IMR-90 (cell line): ENCODE data around the gene HRC. TPM values are rescaled to one million over a fixed set of nuclear protein-coding genes. Genes with fewer than 3 reads are reported as not detected.

Experiments
- ATAC-seq: fragments of 200-7000 bp; cut with Tn5 transposase; 2 replicates; pipeline ENCODE4 v1.9.1; 2020; ENCODE audit warnings: low read depth, mild to moderate bottlenecking, moderate library complexity
- BruUV-seq: library from RNA; stranded (reverse); fragments of 400-500 nt; replicated peaks from 2 replicates; lab custom pipeline; 2021; lab: Mats Ljungman, UMichigan
- CTCF ChIA-PET: fragments of 300-600 bp; formaldehyde crosslinking; extraction: SDS; loops from one replicate; lab custom pipeline; 2021; ENCODE audit warnings: antibody characterized with exemption; lab: Yijun Ruan, JAX
- POLR2A ChIA-PET: fragments of 300-600 bp; sonication (Branson Sonifier 250); formaldehyde crosslinking; loops from one replicate; lab custom pipeline; 2022; ENCODE audit warnings: antibody characterized with exemption; ENCODE audit not compliant: unreplicated experiment; lab: Charles Lee
- DNase-seq: peaks from one replicate; pipeline ENCODE4 v3.0.0; 2013
- H2AFZ ChIP-seq: replicated peaks from 2 replicates; pipeline ENCODE3; 2013; ENCODE audit warnings: low read length, mild to moderate bottlenecking; ENCODE audit not compliant: poor library complexity
- H2AK5ac ChIP-seq: 2 replicates; pipeline ENCODE4 v1.6.1; 2013; ENCODE audit warnings: low read depth, low read length, inconsistent platforms
- H2AK9ac ChIP-seq: replicated peaks from 2 replicates; pipeline ENCODE3; 2013; ENCODE audit warnings: mild to moderate bottlenecking, low read depth, low read length, moderate library complexity; ENCODE audit not compliant: poor library complexity
- H2BK120ac ChIP-seq: 2 replicates; pipeline ENCODE4 v1.6.1; 2013; ENCODE audit warnings: low read depth, low read length, inconsistent platforms
- H2BK15ac ChIP-seq: 3 replicates; pipeline ENCODE4 v1.6.1; 2013; ENCODE audit warnings: low read depth, low read length, inconsistent platforms
- H2BK20ac ChIP-seq: 2 replicates; pipeline ENCODE4 v1.6.1; 2013; ENCODE audit warnings: low read depth, mild to moderate bottlenecking, inconsistent platforms, low read length, moderate library complexity
- H2BK5ac ChIP-seq: 2 replicates; pipeline ENCODE4 v1.6.1; 2013; ENCODE audit warnings: mild to moderate bottlenecking, low read depth, low read length, inconsistent platforms; ENCODE audit not compliant: poor library complexity, severe bottlenecking
- H3K14ac ChIP-seq: replicated peaks from 2 replicates; pipeline ENCODE4 v1.6.1; 2013; ENCODE audit warnings: low read depth, low read length, inconsistent platforms
- H3K18ac ChIP-seq: 2 replicates; pipeline ENCODE4 v1.6.1; 2013; ENCODE audit warnings: low read depth, low read length, control low read depth
- H3K23ac ChIP-seq: 2 replicates; pipeline ENCODE4 v1.6.1; 2013; ENCODE audit warnings: low read depth, low read length, inconsistent platforms
- H3K27ac ChIP-seq: 2 replicates; pipeline ENCODE4 v1.5.1; 2013; ENCODE audit warnings: mild to moderate bottlenecking, control low read depth, low read length; ENCODE audit not compliant: insufficient read depth
- H3K27me3 ChIP-seq: 2 replicates; pipeline ENCODE4 v1.6.1; 2013; ENCODE audit warnings: low read length; ENCODE audit not compliant: control insufficient read depth, insufficient read depth
- H3K36me3 ChIP-seq: 2 replicates; pipeline ENCODE4 v1.6.1; 2013; ENCODE audit warnings: low read length, mixed read lengths; ENCODE audit not compliant: control insufficient read depth, insufficient read depth
- H3K4ac ChIP-seq: 2 replicates; pipeline ENCODE4 v1.6.1; 2013; ENCODE audit warnings: low read depth, low read length, inconsistent platforms
- H3K4me1 ChIP-seq: 2 replicates; pipeline ENCODE4 v1.6.1; 2013; ENCODE audit warnings: low read length, mixed read lengths; ENCODE audit not compliant: control insufficient read depth, insufficient read depth
- H3K4me2 ChIP-seq: 2 replicates; pipeline ENCODE4 v1.6.1; 2013; ENCODE audit warnings: low read depth, mild to moderate bottlenecking, control low read depth, low read length, moderate library complexity
- H3K4me3 ChIP-seq: 2 replicates; pipeline ENCODE4 v1.5.1; 2013; ENCODE audit warnings: low read depth, mild to moderate bottlenecking, control low read depth, low read length, moderate library complexity; ENCODE audit not compliant: insufficient read depth
- H3K56ac ChIP-seq: 2 replicates; pipeline ENCODE4 v1.6.1; 2013; ENCODE audit warnings: low read length, inconsistent platforms; ENCODE audit not compliant: insufficient read depth; ENCODE audit errors: extremely low read depth
- H3K79me1 ChIP-seq, 2 experiments: 2 replicates each; pipeline ENCODE4 v1.6.1; 2013; ENCODE audit warnings: low read length in 2 of 2, inconsistent platforms in 1 of 2, low read depth in 1 of 2
- H3K9ac ChIP-seq: 2 replicates; pipeline ENCODE4 v1.6.1; 2013; ENCODE audit warnings: low read depth, low read length, control low read depth
- H3K9me1 ChIP-seq: 2 replicates; pipeline ENCODE4 v1.6.1; 2013; ENCODE audit warnings: low read length, inconsistent platforms; ENCODE audit not compliant: insufficient read depth
- H3K9me3 ChIP-seq: 2 replicates; pipeline ENCODE4 v1.6.1; 2013; ENCODE audit warnings: low read length; ENCODE audit not compliant: control insufficient read depth, insufficient read depth
- H4K20me1 ChIP-seq: 2 replicates; pipeline ENCODE4 v1.6.1; 2013; ENCODE audit warnings: low read length, inconsistent platforms; ENCODE audit not compliant: insufficient read depth
- H4K5ac ChIP-seq: 2 replicates; pipeline ENCODE4 v1.6.1; 2013; ENCODE audit warnings: mild to moderate bottlenecking, low read depth, low read length, control low read depth
- H4K8ac ChIP-seq, 2 experiments: 2 replicates each; pipeline ENCODE4 v1.6.1; 2013; ENCODE audit warnings: low read depth in 2 of 2, low read length in 2 of 2, control low read depth in 1 of 2, inconsistent platforms in 1 of 2
- H4K91ac ChIP-seq: 2 replicates; pipeline ENCODE4 v1.6.1; 2013; ENCODE audit warnings: low read depth, low read length, inconsistent platforms; ENCODE audit not compliant: insufficient read depth
- BHLHE40 ChIP-seq: fragments of 150-350 bp; IDR thresholded peaks from 2 replicates; pipeline ENCODE4 v1.6.1; 2016; ENCODE audit warnings: mild to moderate bottlenecking, low read depth, low read length
- CEBPB ChIP-seq: IDR thresholded peaks from 2 replicates; pipeline ENCODE4 v1.6.1; 2012; ENCODE audit warnings: low read depth, low read length, improper control_type of control experiment
- CHD1 ChIP-seq: IDR thresholded peaks from 2 replicates; pipeline ENCODE4 v1.6.1; 2012; ENCODE audit warnings: low read depth, low read length, improper control_type of control experiment
- ELK1 ChIP-seq: fragments of 150-350 bp; IDR thresholded peaks from 2 replicates; pipeline ENCODE4 v1.6.1; 2016; ENCODE audit warnings: low read depth, mild to moderate bottlenecking, low read length, moderate library complexity, borderline replicate concordance
- FOS ChIP-seq: fragments of 150-350 bp; IDR thresholded peaks from 2 replicates; pipeline ENCODE4 v1.6.1; 2016; ENCODE audit warnings: low read depth, low read length
- MAFK ChIP-seq: IDR thresholded peaks from 2 replicates; pipeline ENCODE4 v1.6.1; 2012; ENCODE audit warnings: low read depth, low read length, improper control_type of control experiment
- MXI1 ChIP-seq: IDR thresholded peaks from 2 replicates; pipeline ENCODE4 v1.6.1; 2012; ENCODE audit warnings: low read depth, mild to moderate bottlenecking, low read length, moderate library complexity, borderline replicate concordance
- NFE2L2 ChIP-seq: fragments of 150-350 bp; IDR thresholded peaks from 2 replicates; pipeline ENCODE4 v1.6.1; 2016; ENCODE audit warnings: low read depth, mild to moderate bottlenecking, low read length
- RAD21 ChIP-seq: IDR thresholded peaks from 2 replicates; pipeline ENCODE4 v1.6.1; 2012; ENCODE audit warnings: low read length, improper control_type of control experiment
- RCOR1 ChIP-seq: IDR thresholded peaks from 2 replicates; pipeline ENCODE4 v1.6.1; 2012; ENCODE audit warnings: mild to moderate bottlenecking, low read length, improper control_type of control experiment; ENCODE audit not compliant: insufficient replicate concordance
- RFX5 ChIP-seq: IDR thresholded peaks from 2 replicates; pipeline ENCODE4 v1.8.0; 2012; ENCODE audit warnings: low read depth, mild to moderate bottlenecking, low read length, moderate library complexity
- SMC3 ChIP-seq: fragments of 150-350 bp; IDR thresholded peaks from 2 replicates; pipeline ENCODE4 v1.6.1; 2016; ENCODE audit warnings: low read depth, mild to moderate bottlenecking, antibody characterized with exemption, low read length, moderate library complexity
- USF2 ChIP-seq: fragments of 150-350 bp; IDR thresholded peaks from 2 replicates; pipeline ENCODE4 v1.6.1; 2017; ENCODE audit warnings: mild to moderate bottlenecking, antibody characterized with exemption, low read length, low read depth
- WGBS, 2 experiments: methylation state at CpG; one replicate each; pipeline versions ENCODE4 v1.1.5 to v1.1.7; 2013; ENCODE audit warnings: missing lambda C conversion rate in 2 of 2; ENCODE audit not compliant: insufficient read length in 1 of 2; ENCODE audit errors: extremely low coverage in 2 of 2; 5-methylcytosine and 5-hydroxymethylcytosine counted together
- dilution Hi-C: fragments of 300-500 bp; cut with HindIII; formaldehyde crosslinking; loops from one replicate; pipeline ENCODE4 v1.14.3; 2018; ENCODE audit warnings: low sequenced_read_pairs; ENCODE audit not compliant: unreplicated experiment
- in situ Hi-C: fragments of 300-500 bp; cut with MboI; formaldehyde crosslinking; loops from 3 replicates; pipeline ENCODE4 v1.14.3; 2019; ENCODE audit warnings: low sequenced_read_pairs, inconsistent platforms, mixed read lengths
- intact Hi-C: fragments of 100-400 bp; cut with micrococcal nuclease; formaldehyde crosslinking; loops from 2 replicates; pipeline ENCODE4 v1.10.0; 2022
- polyA plus RNA-seq, 3 experiments: library from polyadenylated mRNA; depleted of rRNA; stranded (reverse); fragments of >200 nt; gene quantifications; 2 replicates each; pipeline ENCODE4 v1.2.3, GENCODE V29; 2012; ENCODE audit warnings: low replicate concordance in 1 of 3
- total RNA-seq: library from RNA; depleted of rRNA; stranded (reverse); fragments of >200 nt; gene quantifications from 2 replicates; pipeline ENCODE4 v1.2.3, GENCODE V29; 2012

The HRC gene
- total and polyA plus RNA-seq, 2 of the 4 experiments (the other 2 are of a cell fraction) = 0.03 TPM; not detected in 1

GRCh38 chr19:49165865-49166301, 10.7 kb upstream of the HRC start:
- H3K27me3 ChIP-seq = no peaks in the 10 kb centered on the region
- H3K18ac ChIP-seq = no peak overlapping the region
- no peak overlapping the region for H2BK15ac ChIP-seq
- H2AFZ ChIP-seq = no peak overlapping the region
- 39% methylated on average over 3 of the region's 30 CpGs; no CpG with 5 or more reads in 1 of the 2 experiments for WGBS, 2 experiments
- H4K5ac ChIP-seq = no peak overlapping the region
- no peak overlapping the region for H4K8ac ChIP-seq
- intact Hi-C loops (no loop called here), dilution Hi-C loops (no loop called here), in situ Hi-C loops (no loop called here)
- CTCF ChIA-PET = no interaction called here
- H2BK120ac ChIP-seq = no peak overlapping the region
- H2BK20ac ChIP-seq = no peak overlapping the region
- H4K20me1 ChIP-seq = no peaks in the 10 kb centered on the region; the same call in 1 of the 2 replicates
- H2BK5ac ChIP-seq = no peak overlapping the region
- ATAC-seq (no peak), DNase-seq (no peak)
- peaks cover 0 to 5% of the 10 kb centered on the region in 2 experiments; a peak in 2 of 4 replicates for H3K79me1 ChIP-seq
- no peaks in the 10 kb centered on the region for H3K9me3 ChIP-seq
- H4K91ac ChIP-seq = no peak overlapping the region
- peaks cover 18% of the 10 kb centered on the region for H3K36me3 ChIP-seq
- H3K9me1 ChIP-seq = no peaks in the 10 kb centered on the region
- H2AK9ac ChIP-seq = no peak overlapping the region
- H3K4me3 ChIP-seq = no peak overlapping the region
- H3K56ac ChIP-seq = no peak overlapping the region
- no peak overlapping the region for H2AK5ac ChIP-seq
- no peak overlapping the region for H3K23ac ChIP-seq
- H3K4me2 ChIP-seq = no peak overlapping the region
- BruUV-seq = no TSS peak
- TF ChIP-seq MXI1 = no peak
- TF ChIP-seq CEBPB = no peak
- TF ChIP-seq NFE2L2 = no peak
- no peak for TF ChIP-seq RCOR1
- TF ChIP-seq MAFK = no peak
- no peak for TF ChIP-seq CHD1
- no peak for TF ChIP-seq BHLHE40
- TF ChIP-seq RFX5 = no peak
- no peak for TF ChIP-seq ELK1
- TF ChIP-seq USF2 = no peak
- TF ChIP-seq SMC3 = no peak
- no peak for TF ChIP-seq FOS
- TF ChIP-seq RAD21 = no peak
- no peak overlapping the region for H3K27ac ChIP-seq
- H3K4me1 ChIP-seq = no peaks in the 10 kb centered on the region
- no peak overlapping the region for H3K9ac ChIP-seq
- no peak overlapping the region for H3K4ac ChIP-seq
- no peak overlapping the region for H3K14ac ChIP-seq
- POLR2A ChIA-PET = no interaction called here
